ENCODE results near the gene SMIM5.

- TF ChIP-seq CTCF (IDR thresholded peaks at IDR 0.05) (no peak), POLR2AphosphoS5 (IDR thresholded peaks at IDR 0.05; ENCODE audit: insufficient read depth in 1 of 2, low read depth in 1 of 2) (no peak), POLR2A (IDR thresholded peaks at IDR 0.05) (no peak)
Measured at GRCh38 chr17:75596320-75597087, 36.7 kb upstream of the SMIM5 start.
